Measurements from ENCODE around the gene DIP2B.

DIP2B gene

GRCh38 chr12:50625029-50625925, 120.5 kb downstream of the DIP2B start:
- no peak for DNase-seq (ENCODE audit: low read depth, low spot score)
- no peak overlapping the region for H3K27ac ChIP-seq

GRCh38 chr12:50626026-50626425, 121.2 kb downstream of the DIP2B start:
- DNase-seq (ENCODE audit: low read depth, low spot score) = no peak
- H3K27ac ChIP-seq = no peak overlapping the region

GRCh38 chr12:50627491-50627890, 122.7 kb downstream of the DIP2B start:
- no peak overlapping the region for H3K27ac ChIP-seq
- no peak for DNase-seq (ENCODE audit: low read depth, low spot score)

GRCh38 chr12:50628394-50628793, 123.6 kb downstream of the DIP2B start:
- DNase-seq (ENCODE audit: low read depth, low spot score) = no peak
- no peak overlapping the region for H3K27ac ChIP-seq

GRCh38 chr12:50633955-50634354, 129.2 kb downstream of the DIP2B start:
- no peak for DNase-seq (ENCODE audit: low read depth, low spot score)
- H3K27ac ChIP-seq = no peak overlapping the region

GRCh38 chr12:50634379-50634778, 129.6 kb downstream of the DIP2B start:
- no peak overlapping the region for H3K27ac ChIP-seq
- no peak for DNase-seq (ENCODE audit: low read depth, low spot score)

GRCh38 chr12:50635364-50635763, 130.6 kb downstream of the DIP2B start:
- no peak for DNase-seq (ENCODE audit: low read depth, low spot score)
- no peak overlapping the region for H3K27ac ChIP-seq

- no peak overlapping the region for H3K27ac ChIP-seq
- DNase-seq (ENCODE audit: low read depth, low spot score) = no peak
These were observed 131.1 kb downstream of the DIP2B start for GRCh38 chr12:50635857-50636256.

- DNase-seq (ENCODE audit: low read depth, low spot score) = no peak
- H3K27ac ChIP-seq = no peak overlapping the region
These were observed 131.7 kb downstream of the DIP2B start for GRCh38 chr12:50636505-50636904.

- H3K27ac ChIP-seq = peak overlapping the region; percentile 6
- DNase-seq (ENCODE audit: low read depth, low spot score) = no peak
These were observed 133.2 kb downstream of the DIP2B start for GRCh38 chr12:50637870-50638481.

GRCh38 chr12:50638482-50638880, 133.7 kb downstream of the DIP2B start:
- H3K27ac ChIP-seq = peak overlapping the region; percentile 81
- no peak for DNase-seq (ENCODE audit: low read depth, low spot score)

GRCh38 chr12:50639721-50640120, 134.9 kb downstream of the DIP2B start:
- peak overlapping the region; percentile 81 for H3K27ac ChIP-seq
- DNase-seq (ENCODE audit: low read depth, low spot score) = no peak

- H3K27ac ChIP-seq = peak overlapping the region; percentile 81
These were observed 135.6 kb downstream of the DIP2B start for GRCh38 chr12:50640321-50640939.

GRCh38 chr12:50641566-50641965, 136.8 kb downstream of the DIP2B start:
- no peak for DNase-seq (ENCODE audit: low read depth, low spot score)
- H3K27ac ChIP-seq = peak overlapping the region; percentile 81

More at GRCh38 chr12:50640321-50640939, 135.6 kb downstream of the DIP2B start:
- no peak for DNase-seq (ENCODE audit: low read depth, low spot score)

GRCh38 chr12:50642035-50642451, 137.3 kb downstream of the DIP2B start:
- peak; percentile 74 for DNase-seq (ENCODE audit: low read depth, low spot score)
- peak overlapping the region; percentile 81 for H3K27ac ChIP-seq

GRCh38 chr12:50642761-50643160, 138.0 kb downstream of the DIP2B start:
- H3K27ac ChIP-seq = peak overlapping the region; percentile 81
- DNase-seq (ENCODE audit: low read depth, low spot score) = peak; percentile 94

GRCh38 chr12:50647031-50647430, 142.2 kb downstream of the DIP2B start:
- H3K27ac ChIP-seq = no peak overlapping the region
- no peak for DNase-seq (ENCODE audit: low read depth, low spot score)

GRCh38 chr12:50647479-50647878, 142.7 kb downstream of the DIP2B start:
- H3K27ac ChIP-seq = no peak overlapping the region
- DNase-seq (ENCODE audit: low read depth, low spot score) = no peak

- DNase-seq (ENCODE audit: low read depth, low spot score) = no peak
- no peak overlapping the region for H3K27ac ChIP-seq
These were observed 145.5 kb downstream of the DIP2B start for GRCh38 chr12:50650285-50650684.

GRCh38 chr12:50655374-50655921, 150.7 kb downstream of the DIP2B start:
- no peak for DNase-seq (ENCODE audit: low read depth, low spot score)
- no peak overlapping the region for H3K27ac ChIP-seq

GRCh38 chr12:50659260-50659659, 154.5 kb downstream of the DIP2B start:
- DNase-seq (ENCODE audit: low read depth, low spot score) = no peak
- H3K27ac ChIP-seq = no peak overlapping the region

All from epithelial cell of prostate (primary cell).